ENCODE data around the gene HHAT. TPM values are rescaled to one million over a fixed set of nuclear protein-coding genes. Genes with fewer than 3 reads are reported as not detected.

HHAT gene
- total and polyA plus RNA-seq, 9 of the 15 experiments (the other 6 are each of a cell fraction or from before 2014, with no cell fraction given), result 0.07 to 0.16 (median 0.13) TPM; not detected in 1

DNA sequence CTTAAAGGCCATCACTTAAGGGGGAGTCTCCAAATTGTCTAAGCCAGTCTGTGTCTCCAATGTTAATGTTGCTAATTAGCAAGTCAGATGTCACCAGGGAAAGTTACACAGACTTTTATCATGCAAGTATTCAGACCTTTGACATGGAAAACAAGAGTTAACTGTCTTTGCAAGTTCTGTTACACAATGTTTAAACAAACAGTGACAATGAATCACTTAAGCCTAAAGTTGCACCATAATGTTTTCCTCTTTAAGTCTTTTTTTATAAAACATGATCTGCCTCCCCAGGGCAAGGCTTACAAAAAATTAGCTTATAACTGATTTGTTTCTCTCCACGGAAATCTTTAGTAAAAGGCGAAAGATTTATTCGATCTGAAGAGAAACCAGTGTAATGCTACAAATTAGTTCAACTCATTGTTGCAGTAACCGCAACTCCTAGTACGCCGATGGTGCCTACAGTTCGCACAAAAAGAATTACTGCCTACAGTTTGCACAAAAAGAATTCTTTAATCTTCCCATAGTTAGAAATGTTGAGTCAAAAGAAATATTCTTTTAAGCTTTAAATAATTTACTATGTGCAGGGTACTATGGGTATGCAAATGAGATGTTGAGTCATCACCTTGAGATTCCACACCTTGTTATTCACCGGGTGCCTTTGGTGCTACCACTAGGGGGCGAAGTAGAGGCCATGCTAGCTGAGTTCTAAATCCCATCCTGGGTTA, 45.3 kb downstream of the HHAT start (continued):
- no peak for TF ChIP-seq SRSF7 (optimal IDR thresholded peaks at IDR 0.05; ENCODE audit: low read depth, low read length)
- TF ChIP-seq ZNF511 (CRISPR knock-in tag; IDR thresholded peaks at IDR 0.05), result no peak
- TF ChIP-seq, protein P1, sequence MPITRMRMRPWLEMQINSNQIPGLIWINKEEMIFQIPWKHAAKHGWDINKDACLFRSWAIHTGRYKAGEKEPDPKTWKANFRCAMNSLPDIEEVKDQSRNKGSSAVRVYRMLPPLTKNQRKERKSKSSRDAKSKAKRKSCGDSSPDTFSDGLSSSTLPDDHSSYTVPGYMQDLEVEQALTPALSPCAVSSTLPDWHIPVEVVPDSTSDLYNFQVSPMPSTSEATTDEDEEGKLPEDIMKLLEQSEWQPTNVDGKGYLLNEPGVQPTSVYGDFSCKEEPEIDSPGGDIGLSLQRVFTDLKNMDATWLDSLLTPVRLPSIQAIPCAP (CRISPR knock-in tag; IDR thresholded peaks at IDR 0.05; ENCODE audit: borderline replicate concordance), result no peak
- TF ChIP-seq HNRNPL (IDR thresholded peaks at IDR 0.05; ENCODE audit: low read depth, low read length), result peak; percentile 47; the same call in 1 of the 2 replicates
- TF ChIP-seq TRIM24 (IDR thresholded peaks at IDR 0.05), result peak; percentile 27 to 37; a peak in 1 of 4 replicates

DNA sequence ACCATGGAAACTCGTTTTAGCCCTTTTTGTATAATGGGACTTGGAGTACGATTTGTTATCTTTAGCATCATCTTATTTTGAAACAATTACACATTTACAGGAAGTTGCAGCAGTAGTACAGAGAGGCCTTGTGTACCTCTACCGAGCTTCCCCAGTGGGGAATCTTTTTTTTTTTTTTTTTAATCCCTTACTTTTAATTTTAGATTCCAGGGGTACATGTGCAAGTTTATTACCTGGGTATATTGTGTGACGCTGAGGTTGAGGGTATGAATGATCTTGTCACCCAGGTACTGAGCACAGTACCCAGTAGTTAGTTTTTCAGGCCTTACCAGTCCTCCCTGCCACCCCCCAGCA, 45.9 kb downstream of the HHAT start:
- H3K79me2 ChIP-seq (ENCODE audit: control insufficient read depth, insufficient read depth, low read length), result no peaks in the 10 kb centered on the region
- intact Hi-C loops (cut with micrococcal nuclease) (no loop called here), in situ Hi-C loops (cut with MboI) (no loop called here)
- DNase-seq (ENCODE audit: extremely low read depth in 1 of 4, low spot score in 3 of 4) (no peak), ATAC-seq (no peak), FAIRE-seq (no peak)
- no peak overlapping the region for H2AFZ ChIP-seq (ENCODE audit: low read depth, low read length)
- no peak overlapping the region for H3K9ac ChIP-seq (ENCODE audit: insufficient read depth in 1 of 2, low read depth in 2 of 2, low read length in 2 of 2)
- H3K4me1 ChIP-seq (replicated peaks in 1 of 2; ENCODE audit: control insufficient read depth in 2 of 2, insufficient read depth in 2 of 2, low read length in 2 of 2), result no peaks in the 10 kb centered on the region; a peak in 1 of 5 replicates
- H3K4me2 ChIP-seq (ENCODE audit: insufficient read depth, low read length), result no peak overlapping the region
- no peaks in the 10 kb centered on the region for H3K36me3 ChIP-seq (ENCODE audit: control insufficient read depth, insufficient read depth, low read length)
- no peaks in the 10 kb centered on the region for H4K20me1 ChIP-seq (replicated peaks; ENCODE audit: control insufficient read depth, insufficient read depth, low read length)
- 4% methylated on average over 4 of the region's 4 CpGs for WGBS (ENCODE audit: insufficient coverage, low coverage, missing lambda C conversion rate)
- H3K9me3 ChIP-seq (replicated peaks; ENCODE audit: control insufficient read depth, insufficient read depth, low read depth, low read length), result no peaks in the 10 kb centered on the region
- H3K4me3 ChIP-seq, result no peak overlapping the region
- POLR2A ChIA-PET, result interaction anchor here (0.7 to 1.8 kb wide), 5 partner anchors 9 to 73 kb away, joined by 3 to 13 read pairs (median 3); no protein-coding TSS in a partner anchor
- H3K27me3 ChIP-seq (ENCODE audit: control insufficient read depth in 2 of 2, insufficient read depth in 2 of 2, low read length in 2 of 2), result 0 out of 5 replicates have a peak, but pooled peaks cover 0 to under 1% of the 10 kb centered on the region in 2 experiments
- H3K9me1 ChIP-seq (ENCODE audit: control insufficient read depth, insufficient read depth, low read length), result no peaks in the 10 kb centered on the region
- CTCF ChIA-PET (ENCODE audit: low intra/inter-chr PET ratio), result no interaction called here
- BruUV-seq (replicated peaks), result no TSS peak
- H3K27ac ChIP-seq (ENCODE audit: extremely low read depth, low read depth, low read length), result no peak overlapping the region
- TF ChIP-seq ZNF23 (CRISPR knock-in tag; IDR thresholded peaks at IDR 0.05) (no peak), ZNF707 (CRISPR knock-in tag; conservative IDR thresholded peaks at IDR 0.05) (no peak), FOXA1 (IDR thresholded peaks at IDR 0.05; ENCODE audit: borderline replicate concordance) (no peak), ATF1 (CRISPR knock-in tag; IDR thresholded peaks at IDR 0.05) (no peak), ATF1 (tag; IDR thresholded peaks at IDR 0.05) (0 out of 2 replicates have a peak, but pooled peaks have one; percentile 36), CCNT2 (IDR thresholded peaks at IDR 0.05; ENCODE audit: borderline replicate concordance, extremely low read depth, insufficient read length, low read depth, low read length) (no peak), FOSL1 (tag; conservative IDR thresholded peaks at IDR 0.05) (peak; percentile 5; the same call in 1 of the 2 replicates), ESRRA (IDR thresholded peaks at IDR 0.05; ENCODE audit: borderline replicate concordance, low read depth) (no peak), HNRNPUL1 (IDR thresholded peaks at IDR 0.05; ENCODE audit: low read length) (no peak), XRCC4 (IDR thresholded peaks at IDR 0.05; ENCODE audit: extremely low read depth, insufficient read depth, insufficient read length) (no peak), RB1 (IDR thresholded peaks at IDR 0.05; ENCODE audit: low read depth) (no peak)
